ENCODE data around the gene ANKRD13D.

DNA sequence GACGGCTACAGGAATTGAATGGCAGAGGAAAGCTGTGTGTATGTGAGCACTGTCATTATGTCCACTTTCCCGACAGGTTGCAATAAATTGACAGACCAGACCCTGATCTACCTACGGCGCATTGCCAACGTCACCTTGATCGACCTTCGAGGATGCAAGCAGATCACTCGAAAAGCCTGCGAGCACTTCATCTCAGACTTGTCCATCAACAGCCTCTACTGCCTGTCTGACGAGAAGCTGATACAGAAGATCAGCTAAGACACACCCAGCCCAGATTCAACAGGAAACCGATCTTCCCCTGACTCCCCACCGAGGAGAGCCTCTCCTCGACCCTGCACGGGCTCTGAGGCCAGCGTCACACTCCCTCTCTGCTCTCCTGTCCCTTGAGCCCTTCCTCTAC is 34.3 kb upstream of the ANKRD13D start:
- TF ChIP-seq, protein P1, sequence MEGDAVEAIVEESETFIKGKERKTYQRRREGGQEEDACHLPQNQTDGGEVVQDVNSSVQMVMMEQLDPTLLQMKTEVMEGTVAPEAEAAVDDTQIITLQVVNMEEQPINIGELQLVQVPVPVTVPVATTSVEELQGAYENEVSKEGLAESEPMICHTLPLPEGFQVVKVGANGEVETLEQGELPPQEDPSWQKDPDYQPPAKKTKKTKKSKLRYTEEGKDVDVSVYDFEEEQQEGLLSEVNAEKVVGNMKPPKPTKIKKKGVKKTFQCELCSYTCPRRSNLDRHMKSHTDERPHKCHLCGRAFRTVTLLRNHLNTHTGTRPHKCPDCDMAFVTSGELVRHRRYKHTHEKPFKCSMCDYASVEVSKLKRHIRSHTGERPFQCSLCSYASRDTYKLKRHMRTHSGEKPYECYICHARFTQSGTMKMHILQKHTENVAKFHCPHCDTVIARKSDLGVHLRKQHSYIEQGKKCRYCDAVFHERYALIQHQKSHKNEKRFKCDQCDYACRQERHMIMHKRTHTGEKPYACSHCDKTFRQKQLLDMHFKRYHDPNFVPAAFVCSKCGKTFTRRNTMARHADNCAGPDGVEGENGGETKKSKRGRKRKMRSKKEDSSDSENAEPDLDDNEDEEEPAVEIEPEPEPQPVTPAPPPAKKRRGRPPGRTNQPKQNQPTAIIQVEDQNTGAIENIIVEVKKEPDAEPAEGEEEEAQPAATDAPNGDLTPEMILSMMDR (conservative IDR thresholded peaks at IDR 0.05), result no peak
- TF ChIP-seq EZH2 (IDR thresholded peaks at IDR 0.05; ENCODE audit: low read depth), result no peak

Measured in PC-9 (cell line).